Activated naive CD4-positive, alpha-beta T cell treated with anti-CD3 and anti-CD28 coated beads, Interleukin-2, amount 10 ng/mL, durations not matched to agents 7 days and 5 days (primary cell): ENCODE data around the gene FASN.

Experiments used
- CTCF ChIA-PET: fragments of 350-600 bp; sonication (Branson Sonifier 250); formaldehyde crosslinking; loops from one replicate; lab custom pipeline; 2021; ENCODE audit warnings: antibody characterized with exemption; lab: Charles Lee
- DNase-seq: peaks from one replicate; pipeline ENCODE4 v3.0.0-alpha.2; 2020
- H3K27ac Mint-ChIP-seq: one replicate; pipeline ENCODE4 v1.8.0; 2021; ENCODE audit warnings: mild to moderate bottlenecking, moderate library complexity, mixed read lengths
- H3K27me3 Mint-ChIP-seq: one replicate; pipeline ENCODE4 v1.8.0; 2021; ENCODE audit warnings: mild to moderate bottlenecking, mixed read lengths
- H3K36me3 Mint-ChIP-seq: one replicate; pipeline ENCODE4 v1.8.0; 2021; ENCODE audit warnings: mixed read lengths
- H3K4me1 Mint-ChIP-seq: one replicate; pipeline ENCODE4 v1.8.0; 2021; ENCODE audit warnings: mixed read lengths
- H3K4me3 Mint-ChIP-seq: one replicate; pipeline ENCODE4 v1.8.0; 2021; ENCODE audit warnings: mild to moderate bottlenecking, moderate library complexity, mixed read lengths
- H3K9me3 Mint-ChIP-seq: one replicate; pipeline ENCODE4 v1.8.0; 2021; ENCODE audit warnings: mixed read lengths

Gene FASN

GRCh38 chr17:82050761-82051641, 47.0 kb downstream of the FASN start:
- Mint-ChIP-seq H3K4me1 (peaks cover 21% of the 10 kb centered on the region), H3K27ac (peak overlapping the region; percentile 90), H3K27me3 (no peaks in the 10 kb centered on the region), H3K36me3 (peaks cover 11% of the 10 kb centered on the region), H3K4me3 (peak overlapping the region; percentile 86), H3K9me3 (no peaks in the 10 kb centered on the region)
- CTCF ChIA-PET: interaction anchor here (1.0 to 1.7 kb wide), 3 partner anchors 13 to 19 kb away, joined by 3 to 5 read pairs (median 4); partner anchors contain the start of genes DCXR and RAC3
- DNase-seq: peak; percentile 42

GRCh38 chr17:82050152-82050760, 47.8 kb downstream of the FASN start:
- CTCF ChIA-PET: interaction anchor here (1.0 to 1.7 kb wide), 3 partner anchors 13 to 19 kb away, joined by 3 to 5 read pairs (median 4); partner anchors contain the start of genes DCXR and RAC3
- no peak for DNase-seq
- peak overlapping the region; percentile 90 for H3K27ac Mint-ChIP-seq
- H3K4me1 Mint-ChIP-seq: peaks cover 21% of the 10 kb centered on the region
- peaks cover 11% of the 10 kb centered on the region for H3K36me3 Mint-ChIP-seq
- H3K27me3 Mint-ChIP-seq: no peaks in the 10 kb centered on the region
- H3K9me3 Mint-ChIP-seq: no peaks in the 10 kb centered on the region
- peak overlapping the region; percentile 86 for H3K4me3 Mint-ChIP-seq

- H3K4me3 Mint-ChIP-seq: peak overlapping the region; percentile 28
- H3K27me3 Mint-ChIP-seq: no peaks in the 10 kb centered on the region
- H3K4me1 Mint-ChIP-seq: peaks cover 21% of the 10 kb centered on the region
- CTCF ChIA-PET: interaction anchor here (1.1 to 1.7 kb wide), 2 partner anchors 12 to 18 kb away, joined by 4 to 5 read pairs; partner anchors contain the start of genes DCXR and RAC3
- H3K27ac Mint-ChIP-seq: no peak overlapping the region
- H3K36me3 Mint-ChIP-seq: peaks cover 8% of the 10 kb centered on the region
- DNase-seq: no peak
- no peaks in the 10 kb centered on the region for H3K9me3 Mint-ChIP-seq
These were observed 48.5 kb downstream of the FASN start for GRCh38 chr17:82049521-82049971.

GRCh38 chr17:82049106-82049505, 48.9 kb downstream of the FASN start:
- Mint-ChIP-seq H3K36me3 (peaks cover 8% of the 10 kb centered on the region), H3K9me3 (no peaks in the 10 kb centered on the region), H3K27ac (no peak overlapping the region), H3K4me3 (peak overlapping the region; percentile 28), H3K4me1 (peaks cover 21% of the 10 kb centered on the region), H3K27me3 (no peaks in the 10 kb centered on the region)
- no peak for DNase-seq
- CTCF ChIA-PET: no interaction called here

- Mint-ChIP-seq H3K4me1 (peaks cover 18% of the 10 kb centered on the region), H3K27me3 (no peaks in the 10 kb centered on the region), H3K36me3 (peaks cover 7% of the 10 kb centered on the region), H3K27ac (no peak overlapping the region), H3K9me3 (no peaks in the 10 kb centered on the region), H3K4me3 (peak overlapping the region; percentile 36)
- no peak for DNase-seq
- CTCF ChIA-PET: no interaction called here
These were observed 49.5 kb downstream of the FASN start for GRCh38 chr17:82048571-82048971.

- DNase-seq: no peak
- Mint-ChIP-seq H3K9me3 (no peaks in the 10 kb centered on the region), H3K4me3 (no peak overlapping the region), H3K27me3 (no peaks in the 10 kb centered on the region), H3K27ac (no peak overlapping the region), H3K4me1 (peaks cover 13% of the 10 kb centered on the region), H3K36me3 (peaks cover 7% of the 10 kb centered on the region)
- CTCF ChIA-PET: no interaction called here
These were observed 50.0 kb downstream of the FASN start for GRCh38 chr17:82047914-82048570.

- no peak for DNase-seq
- Mint-ChIP-seq H3K27me3 (no peaks in the 10 kb centered on the region), H3K36me3 (peaks cover 7% of the 10 kb centered on the region), H3K4me1 (peaks cover 8% of the 10 kb centered on the region), H3K9me3 (no peaks in the 10 kb centered on the region), H3K27ac (no peak overlapping the region), H3K4me3 (no peak overlapping the region)
- CTCF ChIA-PET: no interaction called here
These were observed 50.7 kb downstream of the FASN start for GRCh38 chr17:82047379-82047778.

- Mint-ChIP-seq H3K36me3 (peaks cover 7% of the 10 kb centered on the region), H3K27me3 (no peaks in the 10 kb centered on the region), H3K27ac (no peak overlapping the region), H3K4me3 (no peak overlapping the region), H3K4me1 (peaks cover 8% of the 10 kb centered on the region), H3K9me3 (no peaks in the 10 kb centered on the region)
- CTCF ChIA-PET: no interaction called here
- no peak for DNase-seq
These were observed 51.1 kb downstream of the FASN start for GRCh38 chr17:82046903-82047302.

- H3K4me3 Mint-ChIP-seq: no peak overlapping the region
- CTCF ChIA-PET: no interaction called here
- no peak overlapping the region for H3K27ac Mint-ChIP-seq
- H3K9me3 Mint-ChIP-seq: no peaks in the 10 kb centered on the region
- no peak for DNase-seq
- peaks cover 7% of the 10 kb centered on the region for H3K36me3 Mint-ChIP-seq
- peaks cover 5% of the 10 kb centered on the region for H3K27me3 Mint-ChIP-seq
- H3K4me1 Mint-ChIP-seq: peaks cover 8% of the 10 kb centered on the region
These were observed 52.0 kb downstream of the FASN start for GRCh38 chr17:82045936-82046484.

- Mint-ChIP-seq H3K4me3 (no peak overlapping the region), H3K27me3 (peaks cover 14% of the 10 kb centered on the region), H3K4me1 (peaks cover 9% of the 10 kb centered on the region), H3K27ac (no peak overlapping the region), H3K36me3 (peaks cover 5% of the 10 kb centered on the region), H3K9me3 (no peaks in the 10 kb centered on the region)
- CTCF ChIA-PET: no interaction called here
- no peak for DNase-seq
These were observed 54.5 kb downstream of the FASN start for GRCh38 chr17:82043507-82043906.

- H3K27me3 Mint-ChIP-seq: peaks cover 16% of the 10 kb centered on the region
- H3K27ac Mint-ChIP-seq: no peak overlapping the region
- CTCF ChIA-PET: no interaction called here
- no peak overlapping the region for H3K4me3 Mint-ChIP-seq
- DNase-seq: no peak
- no peaks in the 10 kb centered on the region for H3K9me3 Mint-ChIP-seq
- peaks cover 4% of the 10 kb centered on the region for H3K36me3 Mint-ChIP-seq
- H3K4me1 Mint-ChIP-seq: peaks cover 15% of the 10 kb centered on the region
These were observed 55.4 kb downstream of the FASN start for GRCh38 chr17:82042649-82043048.

- CTCF ChIA-PET: no interaction called here
These were observed 56.8 kb downstream of the FASN start for GRCh38 chr17:82041144-82041814.

GRCh38 chr17:82039695-82040299, 58.2 kb downstream of the FASN start:
- no peak overlapping the region for H3K4me3 Mint-ChIP-seq
- H3K27me3 Mint-ChIP-seq: peaks cover 18% of the 10 kb centered on the region
- no peak for DNase-seq
- H3K36me3 Mint-ChIP-seq: peaks cover 4% of the 10 kb centered on the region
- CTCF ChIA-PET: interaction anchor here (1.3 kb wide), 1 partner anchor 18 kb away, joined by 4 read pairs; no protein-coding TSS in a partner anchor
- H3K4me1 Mint-ChIP-seq: peaks cover 28% of the 10 kb centered on the region
- no peak overlapping the region for H3K27ac Mint-ChIP-seq
- no peaks in the 10 kb centered on the region for H3K9me3 Mint-ChIP-seq

More at GRCh38 chr17:82041144-82041814, 56.8 kb downstream of the FASN start:
- Mint-ChIP-seq H3K27ac (no peak overlapping the region), H3K4me1 (peaks cover 18% of the 10 kb centered on the region), H3K27me3 (peaks cover 18% of the 10 kb centered on the region), H3K4me3 (no peak overlapping the region), H3K9me3 (no peaks in the 10 kb centered on the region), H3K36me3 (no peaks in the 10 kb centered on the region)
- DNase-seq: no peak
